MM.1S (cell line): Measurements from ENCODE around the gene PHF21A.

Experiments used
- DNase-seq: peaks from one replicate; pipeline ENCODE4 v3.0.0-alpha.2; 2015
- H2AFZ ChIP-seq: fragments of 300-600 bp; sonication (generic); 2 replicates; pipeline ENCODE4 v1.6.0; 2016; ENCODE audit warnings: antibody characterized with exemption, low read length
- H3F3A ChIP-seq: fragments of 300-600 bp; sonication (generic); 2 replicates; pipeline ENCODE4 v1.6.1; 2016; ENCODE audit warnings: mild to moderate bottlenecking, antibody characterized with exemption, low read length, moderate library complexity, mixed read lengths; ENCODE audit not compliant: insufficient read depth
- H3K27ac ChIP-seq: fragments of 300-600 bp; sonication (generic); 2 replicates; pipeline ENCODE4 v1.5.1; 2016; ENCODE audit warnings: mild to moderate bottlenecking, low read length
- H3K27me3 ChIP-seq: fragments of 300-600 bp; sonication (generic); replicated peaks from 2 replicates; pipeline ENCODE4 v1.6.0; 2016; ENCODE audit warnings: low read length; ENCODE audit not compliant: insufficient read depth
- H3K36me3 ChIP-seq: fragments of 300-600 bp; sonication (generic); replicated peaks from 2 replicates; pipeline ENCODE4 v1.6.1; 2016; ENCODE audit warnings: mild to moderate bottlenecking, low read length, mixed read lengths; ENCODE audit not compliant: insufficient read depth
- H3K4me1 ChIP-seq: fragments of 300-600 bp; sonication (generic); 2 replicates; pipeline ENCODE4 v1.6.1; 2016; ENCODE audit warnings: low read length, mixed read lengths
- H3K4me2 ChIP-seq: fragments of 300-600 bp; sonication (generic); 2 replicates; pipeline ENCODE4 v1.6.0; 2016; ENCODE audit warnings: low read depth, low read length
- H3K4me3 ChIP-seq: fragments of 300-600 bp; sonication (generic); 2 replicates; pipeline ENCODE4 v1.5.1; 2016; ENCODE audit warnings: low read length, mixed read lengths
- H3K79me2 ChIP-seq: fragments of 300-600 bp; sonication (generic); 2 replicates; pipeline ENCODE4 v1.6.1; 2016; ENCODE audit warnings: mixed run types, low read length, mixed read lengths
- H3K9ac ChIP-seq: fragments of 300-600 bp; sonication (generic); 2 replicates; pipeline ENCODE4 v1.6.1; 2016; ENCODE audit warnings: low read length, mixed read lengths
- H3K9me2 ChIP-seq: fragments of 300-600 bp; sonication (generic); replicated peaks from 2 replicates; pipeline ENCODE4 v1.6.1; 2016; ENCODE audit warnings: mild to moderate bottlenecking, low read length, mixed read lengths; ENCODE audit not compliant: insufficient read depth
- H3K9me3 ChIP-seq: fragments of 300-600 bp; sonication (generic); replicated peaks from 2 replicates; pipeline ENCODE4 v1.6.1; 2016; ENCODE audit warnings: mild to moderate bottlenecking, low read length, mixed read lengths; ENCODE audit not compliant: insufficient read depth
- H4K20me1 ChIP-seq: fragments of 300-600 bp; sonication (generic); 2 replicates; pipeline ENCODE4 v1.6.1; 2016; ENCODE audit warnings: mild to moderate bottlenecking, low read length, moderate library complexity, mixed read lengths; ENCODE audit not compliant: insufficient read depth
- CTCF ChIP-seq: fragments of 300-600 bp; sonication (generic); IDR thresholded peaks from 2 replicates; pipeline ENCODE4 v1.5.1; 2016; ENCODE audit warnings: antibody characterized with exemption, low read length, mixed read lengths
- EZH2 ChIP-seq: fragments of 300-600 bp; sonication (generic); optimal IDR thresholded peaks from 2 replicates; pipeline ENCODE3; 2017; ENCODE audit warnings: low read depth, mild to moderate bottlenecking, antibody characterized with exemption, low read length, mixed read lengths
- EZH2phosphoT487 ChIP-seq: fragments of 300-600 bp; sonication (generic); IDR thresholded peaks from 2 replicates; pipeline ENCODE4 v1.6.1; 2018; ENCODE audit warnings: antibody characterized with exemption, low read length

PHF21A gene

GRCh38 chr11:45905095-45905494 is 216.2 kb downstream of the PHF21A start:
- H3F3A ChIP-seq = no peaks in the 10 kb centered on the region
- no peak overlapping the region for H2AFZ ChIP-seq
- no peak for TF ChIP-seq EZH2
- no peak for TF ChIP-seq EZH2phosphoT487
- no peak for TF ChIP-seq CTCF
- H3K79me2 ChIP-seq = no peaks in the 10 kb centered on the region
- no peaks in the 10 kb centered on the region for H3K9me2 ChIP-seq
- peaks cover 26% of the 10 kb centered on the region for H3K27me3 ChIP-seq
- H3K4me1 ChIP-seq = no peaks in the 10 kb centered on the region
- no peaks in the 10 kb centered on the region for H3K36me3 ChIP-seq
- H3K9me3 ChIP-seq = no peaks in the 10 kb centered on the region
- no peaks in the 10 kb centered on the region for H4K20me1 ChIP-seq
- no peak overlapping the region for H3K4me2 ChIP-seq
- no peak overlapping the region for H3K4me3 ChIP-seq
- H3K9ac ChIP-seq = no peak overlapping the region
- no peak overlapping the region for H3K27ac ChIP-seq
- DNase-seq = no peak

- Histone ChIP-seq H3K4me3 (no peak overlapping the region), H3K79me2 (no peaks in the 10 kb centered on the region), H3K4me2 (no peak overlapping the region), H3K9ac (no peak overlapping the region), H3K27me3 (peaks cover 26% of the 10 kb centered on the region), H3K4me1 (no peaks in the 10 kb centered on the region), H3K9me3 (no peaks in the 10 kb centered on the region), H3K27ac (no peak overlapping the region), H3F3A (no peaks in the 10 kb centered on the region), H2AFZ (no peak overlapping the region), H3K36me3 (no peaks in the 10 kb centered on the region), H3K9me2 (no peaks in the 10 kb centered on the region), H4K20me1 (no peaks in the 10 kb centered on the region)
- no peak for DNase-seq
- TF ChIP-seq CTCF = no peak
- no peak for TF ChIP-seq EZH2phosphoT487
- no peak for TF ChIP-seq EZH2
Observed at GRCh38 chr11:45904309-45904915, 216.8 kb downstream of the PHF21A start.

GRCh38 chr11:45902452-45903380 is 218.5 kb downstream of the PHF21A start:
- no peak for TF ChIP-seq CTCF
- no peak for TF ChIP-seq EZH2phosphoT487
- TF ChIP-seq EZH2 = no peak
- Histone ChIP-seq H3K27ac (no peak overlapping the region), H3K9me2 (no peaks in the 10 kb centered on the region), H3K4me1 (no peaks in the 10 kb centered on the region), H3K27me3 (peaks cover 43% of the 10 kb centered on the region), H3K4me2 (no peak overlapping the region), H3F3A (no peaks in the 10 kb centered on the region), H3K4me3 (no peak overlapping the region), H3K9ac (no peak overlapping the region), H3K9me3 (no peaks in the 10 kb centered on the region), H4K20me1 (no peaks in the 10 kb centered on the region), H2AFZ (no peak overlapping the region), H3K79me2 (no peaks in the 10 kb centered on the region), H3K36me3 (no peaks in the 10 kb centered on the region)
- no peak for DNase-seq
